Endothelial cell of umbilical vein (primary cell): ENCODE results near the gene PLIN5.

Experiments
- CTCF ChIP-seq, 2 donors: IDR thresholded peaks; 1 replicate in 1 of 2; 2 replicates in 1 of 2; pipeline ENCODE4 v1.5.1; 2011; ENCODE audit warnings: low read length in 2 of 2, mild to moderate bottlenecking in 2 of 2, moderate library complexity in 2 of 2, control low read depth in 1 of 2, inconsistent platforms in 1 of 2, low read depth in 1 of 2; ENCODE audit not compliant: insufficient read depth in 1 of 2; ENCODE audit errors: extremely low read depth in 1 of 2
- EZH2 ChIP-seq: IDR thresholded peaks from 2 replicates; pipeline ENCODE4 v1.6.1; 2012; ENCODE audit warnings: borderline replicate concordance, low read depth, mild to moderate bottlenecking, moderate library complexity, low read length, inconsistent platforms; ENCODE audit not compliant: severe bottlenecking
- JUN ChIP-seq: IDR thresholded peaks from 2 replicates; pipeline ENCODE4 v1.6.1; 2011; ENCODE audit warnings: borderline replicate concordance, low read depth; ENCODE audit not compliant: insufficient read length, insufficient read depth
- MAX ChIP-seq: IDR thresholded peaks from 2 replicates; pipeline ENCODE4 v1.6.1; 2011; ENCODE audit not compliant: insufficient read depth, insufficient read length
- MYC ChIP-seq: IDR thresholded peaks from one replicate; pipeline ENCODE4 v1.6.1; 2011; ENCODE audit warnings: mild to moderate bottlenecking, low read depth, low read length
- POLR2A ChIP-seq: IDR thresholded peaks from 2 replicates; pipeline ENCODE4 v1.6.1; 2012; ENCODE audit warnings: low read depth, mild to moderate bottlenecking, control low read depth, low read length
- POLR2AphosphoS5 ChIP-seq: IDR thresholded peaks from 2 replicates; pipeline ENCODE4 v1.6.1; 2012; ENCODE audit warnings: low read depth, mild to moderate bottlenecking, control low read depth, low read length, moderate library complexity; ENCODE audit not compliant: insufficient read depth

- TF ChIP-seq POLR2AphosphoS5 (no peak), CTCF (IDR thresholded peaks at IDR 0.05; ENCODE audit: extremely low read depth in 1 of 2, insufficient read depth in 1 of 2, low read depth in 1 of 2, low read length in 2 of 2) (no peak), EZH2 (no peak), MAX (no peak), JUN (no peak), MYC (no peak), POLR2A (no peak)
These were observed 5.0 kb downstream of the PLIN5 start for GRCh38 chr19:4529924-4530522.
